ENCODE measurements around the gene C2CD5. TPM values are rescaled to one million over a fixed set of nuclear protein-coding genes. Genes with fewer than 3 reads are reported as not detected.

The C2CD5 gene
- total and polyA plus RNA-seq, 2 of the 13 experiments (the other 11 are each of a cell fraction or from before 2014, with no cell fraction given) = 12.6 to 14.6 TPM

DNA sequence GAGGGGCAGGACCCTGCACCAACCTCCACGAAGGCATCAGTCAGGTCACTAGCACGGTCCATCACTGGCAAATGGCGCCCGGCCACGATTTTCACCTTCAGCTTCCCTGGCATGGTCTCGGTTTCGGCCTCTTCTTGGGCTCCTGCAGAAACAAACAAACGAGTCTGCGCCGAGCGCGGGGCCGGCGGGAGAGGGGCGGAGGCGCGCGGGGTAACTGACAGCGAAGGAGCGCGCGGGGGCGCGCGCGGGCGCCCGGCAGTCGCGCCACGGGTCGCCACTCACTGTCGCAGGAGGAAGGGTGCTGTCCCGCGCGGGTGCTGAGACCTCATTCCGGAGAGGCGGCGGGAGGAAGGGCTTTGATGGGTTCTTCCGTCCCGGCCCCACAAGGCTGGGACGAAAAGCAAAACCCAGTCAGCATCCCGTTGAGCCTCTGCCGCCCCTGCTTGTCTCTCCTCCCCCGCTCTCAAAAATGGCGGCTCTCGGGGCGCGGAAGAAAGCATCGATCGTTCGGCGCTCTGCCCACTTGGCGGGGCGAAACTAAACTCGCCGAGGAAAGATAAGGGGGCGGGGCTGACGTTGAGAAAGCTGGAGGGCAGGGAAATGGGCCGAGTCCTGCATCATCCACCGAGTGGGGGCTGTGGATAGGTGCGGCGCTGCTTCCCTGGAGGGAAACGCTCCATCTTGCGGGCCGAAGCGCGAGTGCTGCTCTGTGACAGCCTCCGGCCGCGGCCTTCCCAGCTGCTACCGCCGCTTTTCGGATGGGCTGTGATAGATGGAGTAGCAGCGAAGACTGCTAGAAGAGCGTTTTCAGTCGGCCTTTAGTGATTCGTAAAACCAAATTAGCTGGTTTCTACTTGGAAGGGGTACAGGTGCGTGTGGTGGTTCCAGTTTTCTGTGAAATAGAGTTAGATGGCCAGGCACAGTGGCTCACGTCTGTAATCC lies at the start of gene C2CD5 (continued):
- TF ChIP-seq, protein P1, sequence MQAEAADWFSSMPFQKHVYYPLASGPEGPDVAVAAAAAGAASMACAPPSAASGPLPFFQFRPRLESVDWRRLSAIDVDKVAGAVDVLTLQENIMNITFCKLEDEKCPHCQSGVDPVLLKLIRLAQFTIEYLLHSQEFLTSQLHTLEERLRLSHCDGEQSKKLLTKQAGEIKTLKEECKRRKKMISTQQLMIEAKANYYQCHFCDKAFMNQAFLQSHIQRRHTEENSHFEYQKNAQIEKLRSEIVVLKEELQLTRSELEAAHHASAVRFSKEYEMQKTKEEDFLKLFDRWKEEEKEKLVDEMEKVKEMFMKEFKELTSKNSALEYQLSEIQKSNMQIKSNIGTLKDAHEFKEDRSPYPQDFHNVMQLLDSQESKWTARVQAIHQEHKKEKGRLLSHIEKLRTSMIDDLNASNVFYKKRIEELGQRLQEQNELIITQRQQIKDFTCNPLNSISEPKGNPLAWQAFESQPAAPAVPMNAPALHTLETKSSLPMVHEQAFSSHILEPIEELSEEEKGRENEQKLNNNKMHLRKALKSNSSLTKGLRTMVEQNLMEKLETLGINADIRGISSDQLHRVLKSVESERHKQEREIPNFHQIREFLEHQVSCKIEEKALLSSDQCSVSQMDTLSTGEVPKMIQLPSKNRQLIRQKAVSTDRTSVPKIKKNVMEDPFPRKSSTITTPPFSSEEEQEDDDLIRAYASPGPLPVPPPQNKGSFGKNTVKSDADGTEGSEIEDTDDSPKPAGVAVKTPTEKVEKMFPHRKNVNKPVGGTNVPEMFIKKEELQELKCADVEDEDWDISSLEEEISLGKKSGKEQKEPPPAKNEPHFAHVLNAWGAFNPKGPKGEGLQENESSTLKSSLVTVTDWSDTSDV (CRISPR knock-in tag; IDR thresholded peaks at IDR 0.05) = peak; percentile 50; the same call in 1 of the 2 replicates
- TF ChIP-seq ZNF441 (CRISPR knock-in tag; IDR thresholded peaks at IDR 0.05; ENCODE audit: borderline replicate concordance) (peak; percentile 67; the same call in 1 of the 2 replicates), HNF4G (IDR thresholded peaks at IDR 0.05; ENCODE audit: borderline replicate concordance, low read depth, low read length) (no peak; the same call in 1 of the 2 replicates), HNF4G (CRISPR knock-in tag; IDR thresholded peaks at IDR 0.05; ENCODE audit: borderline replicate concordance, low read depth) (no peak), ARNTL (CRISPR knock-in tag; IDR thresholded peaks at IDR 0.05) (no peak; the same call in 1 of the 2 replicates), ZNF570 (CRISPR knock-in tag; IDR thresholded peaks at IDR 0.05; ENCODE audit: borderline replicate concordance) (no peak), FOXK2 (IDR thresholded peaks at IDR 0.05) (no peak), PHF5A (CRISPR knock-in tag; IDR thresholded peaks at IDR 0.05; ENCODE audit: low read depth, unreplicated experiment) (peak; percentile 88), TAF15 (IDR thresholded peaks at IDR 0.05; ENCODE audit: low read depth, low read length, poor library complexity, severe bottlenecking) (no peak), ZFP41 (CRISPR knock-in tag; IDR thresholded peaks at IDR 0.05; ENCODE audit: borderline replicate concordance) (no peak), ZXDC (CRISPR knock-in tag; IDR thresholded peaks at IDR 0.05) (no peak; the same call in 1 of the 2 replicates), HOXA9 (CRISPR knock-in tag; IDR thresholded peaks at IDR 0.05; ENCODE audit: borderline replicate concordance) (no peak), ZNF10 (CRISPR knock-in tag; IDR thresholded peaks at IDR 0.05; ENCODE audit: borderline replicate concordance, low read depth) (no peak), MYNN (CRISPR knock-in tag; IDR thresholded peaks at IDR 0.05; ENCODE audit: low read depth) (no peak), ZNF501 (CRISPR knock-in tag; IDR thresholded peaks at IDR 0.05) (peak; percentile 72; the same call in 1 of the 2 replicates)
- TF ChIP-seq, protein P2, sequence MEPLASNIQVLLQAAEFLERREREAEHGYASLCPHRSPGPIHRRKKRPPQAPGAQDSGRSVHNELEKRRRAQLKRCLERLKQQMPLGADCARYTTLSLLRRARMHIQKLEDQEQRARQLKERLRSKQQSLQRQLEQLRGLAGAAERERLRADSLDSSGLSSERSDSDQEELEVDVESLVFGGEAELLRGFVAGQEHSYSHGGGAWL (CRISPR knock-in tag; IDR thresholded peaks at IDR 0.05) = 0 out of 2 replicates have a peak, but pooled peaks have one; percentile 54
- TF ChIP-seq, protein P3, sequence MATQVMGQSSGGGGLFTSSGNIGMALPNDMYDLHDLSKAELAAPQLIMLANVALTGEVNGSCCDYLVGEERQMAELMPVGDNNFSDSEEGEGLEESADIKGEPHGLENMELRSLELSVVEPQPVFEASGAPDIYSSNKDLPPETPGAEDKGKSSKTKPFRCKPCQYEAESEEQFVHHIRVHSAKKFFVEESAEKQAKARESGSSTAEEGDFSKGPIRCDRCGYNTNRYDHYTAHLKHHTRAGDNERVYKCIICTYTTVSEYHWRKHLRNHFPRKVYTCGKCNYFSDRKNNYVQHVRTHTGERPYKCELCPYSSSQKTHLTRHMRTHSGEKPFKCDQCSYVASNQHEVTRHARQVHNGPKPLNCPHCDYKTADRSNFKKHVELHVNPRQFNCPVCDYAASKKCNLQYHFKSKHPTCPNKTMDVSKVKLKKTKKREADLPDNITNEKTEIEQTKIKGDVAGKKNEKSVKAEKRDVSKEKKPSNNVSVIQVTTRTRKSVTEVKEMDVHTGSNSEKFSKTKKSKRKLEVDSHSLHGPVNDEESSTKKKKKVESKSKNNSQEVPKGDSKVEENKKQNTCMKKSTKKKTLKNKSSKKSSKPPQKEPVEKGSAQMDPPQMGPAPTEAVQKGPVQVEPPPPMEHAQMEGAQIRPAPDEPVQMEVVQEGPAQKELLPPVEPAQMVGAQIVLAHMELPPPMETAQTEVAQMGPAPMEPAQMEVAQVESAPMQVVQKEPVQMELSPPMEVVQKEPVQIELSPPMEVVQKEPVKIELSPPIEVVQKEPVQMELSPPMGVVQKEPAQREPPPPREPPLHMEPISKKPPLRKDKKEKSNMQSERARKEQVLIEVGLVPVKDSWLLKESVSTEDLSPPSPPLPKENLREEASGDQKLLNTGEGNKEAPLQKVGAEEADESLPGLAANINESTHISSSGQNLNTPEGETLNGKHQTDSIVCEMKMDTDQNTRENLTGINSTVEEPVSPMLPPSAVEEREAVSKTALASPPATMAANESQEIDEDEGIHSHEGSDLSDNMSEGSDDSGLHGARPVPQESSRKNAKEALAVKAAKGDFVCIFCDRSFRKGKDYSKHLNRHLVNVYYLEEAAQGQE (IDR thresholded peaks at IDR 0.05; ENCODE audit: borderline replicate concordance in 1 of 2, low read depth in 1 of 2, low read length in 2 of 2) = peak in 1 of 2 experiments; percentile 36; a peak in 1 of 4 replicates
